GM21737 (cell line): ENCODE results near the gene DRC7.
A peak's percentile ranks its signal among the peaks of the same experiment; 100 is the strongest.

Source experiments
- ATAC-seq: cut with Tn5 transposase; IDR thresholded peaks from one replicate; pipeline ENCODE4 v1.9.1; 2021; ENCODE audit warnings: mild to moderate bottlenecking, moderate library complexity; ENCODE audit not compliant: unreplicated experiment

Gene DRC7

GRCh38 chr16:57749101-57749692 lies 54.6 kb downstream of the DRC7 start:
- no peak for ATAC-seq

GRCh38 chr16:57749856-57750452 lies 55.3 kb downstream of the DRC7 start:
- ATAC-seq: no peak

- ATAC-seq: no peak
Observed at GRCh38 chr16:57750796-57751538, 56.4 kb downstream of the DRC7 start.

GRCh38 chr16:57751539-57752202 lies 57.1 kb downstream of the DRC7 start:
- ATAC-seq: no peak

- no peak for ATAC-seq
Observed at GRCh38 chr16:57752203-57752580, 57.6 kb downstream of the DRC7 start.

GRCh38 chr16:57752581-57753447 lies 58.2 kb downstream of the DRC7 start:
- no peak for ATAC-seq

GRCh38 chr16:57753448-57754353 lies 59.1 kb downstream of the DRC7 start:
- ATAC-seq: no peak

GRCh38 chr16:57754354-57755060 lies 59.9 kb downstream of the DRC7 start:
- ATAC-seq: no peak

GRCh38 chr16:57755061-57755684 lies 60.6 kb downstream of the DRC7 start:
- ATAC-seq: no peak

- no peak for ATAC-seq
Observed at GRCh38 chr16:57755726-57756423, 61.3 kb downstream of the DRC7 start.

- ATAC-seq: no peak
Observed at GRCh38 chr16:57756424-57757325, 62.1 kb downstream of the DRC7 start.

- peak; percentile 73 for ATAC-seq
Observed at GRCh38 chr16:57757326-57757786, 62.8 kb downstream of the DRC7 start.

- no peak for ATAC-seq
Observed at GRCh38 chr16:57757883-57758282, 63.3 kb downstream of the DRC7 start.

GRCh38 chr16:57758331-57759117 lies 63.9 kb downstream of the DRC7 start:
- no peak for ATAC-seq

- ATAC-seq: no peak
Observed at GRCh38 chr16:57759131-57759530, 64.5 kb downstream of the DRC7 start.
